ENCODE measurements around the gene COX6B2.
"Not testable (repeated sequence)": the region's sequence is repeated elsewhere in the genome, so short reads cannot be mapped to it uniquely, and the experiment has no call there.

Gene COX6B2

GRCh38 chr19:55354698-55355212 is at the start of gene COX6B2:
Gene COX6B2 (minus strand): TSS chr19:55354719. CDS start chr19:55354521, 198 bp downstream.
- no peak for DNase-seq (ENCODE audit: low read depth, low spot score)

- DNase-seq (ENCODE audit: low read depth, low spot score) = no peak
These were observed 48.0 kb upstream of the COX6B2 start for GRCh38 chr19:55402509-55402908.

GRCh38 chr19:55401390-55401789 is 46.9 kb upstream of the COX6B2 start:
- not testable (repeated sequence) for DNase-seq (ENCODE audit: low read depth, low spot score)

- no peak for DNase-seq (ENCODE audit: low read depth, low spot score)
These were observed 46.0 kb upstream of the COX6B2 start for GRCh38 chr19:55400281-55401087.

GRCh38 chr19:55398200-55398925 is 43.8 kb upstream of the COX6B2 start:
- DNase-seq (ENCODE audit: low read depth, low spot score) = no peak

- DNase-seq (ENCODE audit: low read depth, low spot score) = no peak
These were observed 38.6 kb upstream of the COX6B2 start for GRCh38 chr19:55392820-55393761.

GRCh38 chr19:55391702-55392615 is 37.4 kb upstream of the COX6B2 start:
- no peak for DNase-seq (ENCODE audit: low read depth, low spot score)

GRCh38 chr19:55391191-55391670 is 36.7 kb upstream of the COX6B2 start:
- no peak for DNase-seq (ENCODE audit: low read depth, low spot score)

- no peak for DNase-seq (ENCODE audit: low read depth, low spot score)
These were observed 36.0 kb upstream of the COX6B2 start for GRCh38 chr19:55390461-55390880.

- no peak for DNase-seq (ENCODE audit: low read depth, low spot score)
These were observed 35.1 kb upstream of the COX6B2 start for GRCh38 chr19:55389386-55390317.

- DNase-seq (ENCODE audit: low read depth, low spot score) = no peak
These were observed 33.4 kb upstream of the COX6B2 start for GRCh38 chr19:55387736-55388497.

- no peak for DNase-seq (ENCODE audit: low read depth, low spot score)
These were observed 32.0 kb upstream of the COX6B2 start for GRCh38 chr19:55386493-55386971.

GRCh38 chr19:55385724-55386492 is 31.4 kb upstream of the COX6B2 start, which contains the start of gene RPL28:
Gene RPL28 (plus strand): TSS chr19:55385932. CDS start chr19:55386358, 426 bp downstream.
- DNase-seq (ENCODE audit: low read depth, low spot score) = peak; percentile 97

- DNase-seq (ENCODE audit: low read depth, low spot score) = no peak
These were observed 30.6 kb upstream of the COX6B2 start for GRCh38 chr19:55384920-55385723.

GRCh38 chr19:55384131-55384919 is 29.8 kb upstream of the COX6B2 start, which contains the start of gene TMEM238:
Gene TMEM238 (minus strand): TSS chr19:55384292. CDS start chr19:55384259, 33 bp downstream.
- no peak for DNase-seq (ENCODE audit: low read depth, low spot score)
